Measurements from ENCODE around the gene CACNA2D2. TPM values are rescaled to one million over a fixed set of nuclear protein-coding genes. Genes with fewer than 3 reads are reported as not detected.

Gene CACNA2D2
- total RNA-seq, 2 experiments from 2014 or later: 0.70 to 0.80 TPM

GRCh38 chr3:50533807-50534461, 30.5 kb upstream of the CACNA2D2 start:
- DNase-seq: no peak
- no peak overlapping the region for H3K4me3 Mint-ChIP-seq
- no peak overlapping the region for H3K27ac Mint-ChIP-seq
- no peaks in the 10 kb centered on the region for H3K36me3 Mint-ChIP-seq
- H3K27me3 Mint-ChIP-seq: peaks cover 15% of the 10 kb centered on the region
- no peaks in the 10 kb centered on the region for H3K9me3 Mint-ChIP-seq
- no peaks in the 10 kb centered on the region for H3K4me1 Mint-ChIP-seq

GRCh38 chr3:50533316-50533715, 29.9 kb upstream of the CACNA2D2 start:
- no peaks in the 10 kb centered on the region for H3K4me1 Mint-ChIP-seq
- peaks cover 15% of the 10 kb centered on the region for H3K27me3 Mint-ChIP-seq
- no peak for DNase-seq
- no peak overlapping the region for H3K27ac Mint-ChIP-seq
- no peak overlapping the region for H3K4me3 Mint-ChIP-seq
- no peaks in the 10 kb centered on the region for H3K36me3 Mint-ChIP-seq
- no peaks in the 10 kb centered on the region for H3K9me3 Mint-ChIP-seq

GRCh38 chr3:50532062-50532705, 28.8 kb upstream of the CACNA2D2 start:
- H3K27ac Mint-ChIP-seq: no peak overlapping the region

GRCh38 chr3:50531201-50531600, 27.8 kb upstream of the CACNA2D2 start:
- DNase-seq: no peak
- no peaks in the 10 kb centered on the region for H3K9me3 Mint-ChIP-seq
- H3K4me3 Mint-ChIP-seq: no peak overlapping the region
- H3K27ac Mint-ChIP-seq: no peak overlapping the region
- H3K27me3 Mint-ChIP-seq: peaks cover 15% of the 10 kb centered on the region
- H3K36me3 Mint-ChIP-seq: no peaks in the 10 kb centered on the region
- no peaks in the 10 kb centered on the region for H3K4me1 Mint-ChIP-seq

More at GRCh38 chr3:50532062-50532705, 28.8 kb upstream of the CACNA2D2 start:
- peaks cover 15% of the 10 kb centered on the region for H3K27me3 Mint-ChIP-seq
- no peaks in the 10 kb centered on the region for H3K36me3 Mint-ChIP-seq
- no peaks in the 10 kb centered on the region for H3K9me3 Mint-ChIP-seq
- no peak overlapping the region for H3K4me3 Mint-ChIP-seq
- DNase-seq: no peak
- H3K4me1 Mint-ChIP-seq: no peaks in the 10 kb centered on the region

GRCh38 chr3:50530001-50530970, 26.9 kb upstream of the CACNA2D2 start:
- no peak for DNase-seq
- peaks cover 3% of the 10 kb centered on the region for H3K4me1 Mint-ChIP-seq
- H3K4me3 Mint-ChIP-seq: no peak overlapping the region
- no peaks in the 10 kb centered on the region for H3K9me3 Mint-ChIP-seq
- H3K27me3 Mint-ChIP-seq: peaks cover 15% of the 10 kb centered on the region
- H3K27ac Mint-ChIP-seq: no peak overlapping the region
- H3K36me3 Mint-ChIP-seq: no peaks in the 10 kb centered on the region

GRCh38 chr3:50525987-50526386, 22.6 kb upstream of the CACNA2D2 start:
- Mint-ChIP-seq H3K4me3 (no peak overlapping the region), H3K9me3 (no peaks in the 10 kb centered on the region), H3K4me1 (peaks cover 3% of the 10 kb centered on the region), H3K27me3 (peaks cover 6% of the 10 kb centered on the region), H3K36me3 (no peaks in the 10 kb centered on the region), H3K27ac (no peak overlapping the region)
- peak; percentile 76 for DNase-seq

GRCh38 chr3:50525191-50525910, 21.9 kb upstream of the CACNA2D2 start:
- Mint-ChIP-seq H3K9me3 (no peaks in the 10 kb centered on the region), H3K4me3 (no peak overlapping the region), H3K27ac (no peak overlapping the region), H3K27me3 (peaks cover 5% of the 10 kb centered on the region), H3K36me3 (no peaks in the 10 kb centered on the region), H3K4me1 (peaks cover 3% of the 10 kb centered on the region)
- DNase-seq: no peak

GRCh38 chr3:50524746-50525145, 21.3 kb upstream of the CACNA2D2 start:
- DNase-seq: no peak
- Mint-ChIP-seq H3K27me3 (peaks cover 2% of the 10 kb centered on the region), H3K36me3 (no peaks in the 10 kb centered on the region), H3K27ac (no peak overlapping the region), H3K4me1 (peaks cover 3% of the 10 kb centered on the region), H3K9me3 (no peaks in the 10 kb centered on the region), H3K4me3 (no peak overlapping the region)

- Mint-ChIP-seq H3K4me1 (peaks cover 8% of the 10 kb centered on the region), H3K4me3 (no peak overlapping the region), H3K9me3 (no peaks in the 10 kb centered on the region), H3K36me3 (no peaks in the 10 kb centered on the region), H3K27me3 (peaks cover 3% of the 10 kb centered on the region), H3K27ac (no peak overlapping the region)
- DNase-seq: no peak
Observed at GRCh38 chr3:50523279-50523811, 19.9 kb upstream of the CACNA2D2 start.

GRCh38 chr3:50521572-50521971, 18.1 kb upstream of the CACNA2D2 start:
- Mint-ChIP-seq H3K36me3 (no peaks in the 10 kb centered on the region), H3K4me1 (peaks cover 8% of the 10 kb centered on the region), H3K9me3 (no peaks in the 10 kb centered on the region), H3K27ac (no peak overlapping the region), H3K27me3 (peaks cover 3% of the 10 kb centered on the region), H3K4me3 (no peak overlapping the region)
- DNase-seq: no peak

- H3K27me3 Mint-ChIP-seq: peaks cover 3% of the 10 kb centered on the region
- DNase-seq: no peak
- H3K4me1 Mint-ChIP-seq: peaks cover 7% of the 10 kb centered on the region
- no peaks in the 10 kb centered on the region for H3K36me3 Mint-ChIP-seq
- no peak overlapping the region for H3K4me3 Mint-ChIP-seq
- no peaks in the 10 kb centered on the region for H3K9me3 Mint-ChIP-seq
- no peak overlapping the region for H3K27ac Mint-ChIP-seq
Observed at GRCh38 chr3:50520849-50521248, 17.4 kb upstream of the CACNA2D2 start.

- no peaks in the 10 kb centered on the region for H3K36me3 Mint-ChIP-seq
- H3K4me1 Mint-ChIP-seq: peaks cover 5% of the 10 kb centered on the region
- peak; percentile 72 for DNase-seq
- H3K27me3 Mint-ChIP-seq: peaks cover 7% of the 10 kb centered on the region
- no peak overlapping the region for H3K27ac Mint-ChIP-seq
- H3K9me3 Mint-ChIP-seq: no peaks in the 10 kb centered on the region
- no peak overlapping the region for H3K4me3 Mint-ChIP-seq
Observed at GRCh38 chr3:50519471-50520089, 16.1 kb upstream of the CACNA2D2 start.

GRCh38 chr3:50518436-50518835, 15.0 kb upstream of the CACNA2D2 start:
- H3K27ac Mint-ChIP-seq: no peak overlapping the region
- H3K4me3 Mint-ChIP-seq: no peak overlapping the region
- H3K9me3 Mint-ChIP-seq: no peaks in the 10 kb centered on the region
- DNase-seq: no peak
- no peaks in the 10 kb centered on the region for H3K36me3 Mint-ChIP-seq
- peaks cover 8% of the 10 kb centered on the region for H3K27me3 Mint-ChIP-seq
- H3K4me1 Mint-ChIP-seq: peaks cover 5% of the 10 kb centered on the region

- H3K4me1 Mint-ChIP-seq: peaks cover 5% of the 10 kb centered on the region
- no peak overlapping the region for H3K4me3 Mint-ChIP-seq
- DNase-seq: no peak
- H3K9me3 Mint-ChIP-seq: no peaks in the 10 kb centered on the region
- no peak overlapping the region for H3K27ac Mint-ChIP-seq
- no peaks in the 10 kb centered on the region for H3K36me3 Mint-ChIP-seq
- peaks cover 8% of the 10 kb centered on the region for H3K27me3 Mint-ChIP-seq
Observed at GRCh38 chr3:50517721-50518206, 14.3 kb upstream of the CACNA2D2 start.
